HFF-Myc (cell line): Measurements from ENCODE around the gene CASTOR1.

Source experiments
- DNase-seq: peaks from one replicate; pipeline ENCODE4 v3.0.0-alpha.2; 2011; ENCODE audit warnings: low read depth; ENCODE audit errors: extremely low read depth
- H3K4me3 ChIP-seq: replicated peaks from 2 replicates; pipeline ENCODE4 v1.5.1; 2011; ENCODE audit warnings: low read depth, mild to moderate bottlenecking, control low read depth, low read length
- TF ChIP-seq, protein P1 (sequence below): IDR thresholded peaks from 2 replicates; pipeline ENCODE4 v1.5.1; 2012; ENCODE audit warnings: mild to moderate bottlenecking, low read depth, low read length, control low read depth; ENCODE audit errors: missing control alignments

The CASTOR1 gene

DNA sequence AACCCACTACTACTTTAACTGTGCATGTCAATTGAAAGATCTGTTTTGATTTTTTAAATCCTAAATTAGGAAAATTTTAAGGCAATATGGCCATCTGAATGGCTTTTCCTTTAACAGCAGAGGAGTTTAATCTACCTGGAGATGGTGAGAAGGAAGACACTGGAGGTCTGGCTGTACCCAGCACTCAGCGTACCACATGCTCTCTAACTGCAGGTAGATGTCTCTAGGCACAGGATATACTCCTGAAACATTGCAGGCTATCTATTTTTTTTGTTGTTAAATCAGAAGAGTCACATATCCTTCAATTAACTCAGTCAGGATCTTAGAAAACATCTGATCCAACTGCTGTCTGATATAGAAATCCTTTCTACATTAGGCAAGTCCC, 17.3 kb upstream of the CASTOR1 start:
- no peak overlapping the region for H3K4me3 ChIP-seq
- TF ChIP-seq, protein P1, sequence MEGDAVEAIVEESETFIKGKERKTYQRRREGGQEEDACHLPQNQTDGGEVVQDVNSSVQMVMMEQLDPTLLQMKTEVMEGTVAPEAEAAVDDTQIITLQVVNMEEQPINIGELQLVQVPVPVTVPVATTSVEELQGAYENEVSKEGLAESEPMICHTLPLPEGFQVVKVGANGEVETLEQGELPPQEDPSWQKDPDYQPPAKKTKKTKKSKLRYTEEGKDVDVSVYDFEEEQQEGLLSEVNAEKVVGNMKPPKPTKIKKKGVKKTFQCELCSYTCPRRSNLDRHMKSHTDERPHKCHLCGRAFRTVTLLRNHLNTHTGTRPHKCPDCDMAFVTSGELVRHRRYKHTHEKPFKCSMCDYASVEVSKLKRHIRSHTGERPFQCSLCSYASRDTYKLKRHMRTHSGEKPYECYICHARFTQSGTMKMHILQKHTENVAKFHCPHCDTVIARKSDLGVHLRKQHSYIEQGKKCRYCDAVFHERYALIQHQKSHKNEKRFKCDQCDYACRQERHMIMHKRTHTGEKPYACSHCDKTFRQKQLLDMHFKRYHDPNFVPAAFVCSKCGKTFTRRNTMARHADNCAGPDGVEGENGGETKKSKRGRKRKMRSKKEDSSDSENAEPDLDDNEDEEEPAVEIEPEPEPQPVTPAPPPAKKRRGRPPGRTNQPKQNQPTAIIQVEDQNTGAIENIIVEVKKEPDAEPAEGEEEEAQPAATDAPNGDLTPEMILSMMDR: no peak
- no peak for DNase-seq

DNA sequence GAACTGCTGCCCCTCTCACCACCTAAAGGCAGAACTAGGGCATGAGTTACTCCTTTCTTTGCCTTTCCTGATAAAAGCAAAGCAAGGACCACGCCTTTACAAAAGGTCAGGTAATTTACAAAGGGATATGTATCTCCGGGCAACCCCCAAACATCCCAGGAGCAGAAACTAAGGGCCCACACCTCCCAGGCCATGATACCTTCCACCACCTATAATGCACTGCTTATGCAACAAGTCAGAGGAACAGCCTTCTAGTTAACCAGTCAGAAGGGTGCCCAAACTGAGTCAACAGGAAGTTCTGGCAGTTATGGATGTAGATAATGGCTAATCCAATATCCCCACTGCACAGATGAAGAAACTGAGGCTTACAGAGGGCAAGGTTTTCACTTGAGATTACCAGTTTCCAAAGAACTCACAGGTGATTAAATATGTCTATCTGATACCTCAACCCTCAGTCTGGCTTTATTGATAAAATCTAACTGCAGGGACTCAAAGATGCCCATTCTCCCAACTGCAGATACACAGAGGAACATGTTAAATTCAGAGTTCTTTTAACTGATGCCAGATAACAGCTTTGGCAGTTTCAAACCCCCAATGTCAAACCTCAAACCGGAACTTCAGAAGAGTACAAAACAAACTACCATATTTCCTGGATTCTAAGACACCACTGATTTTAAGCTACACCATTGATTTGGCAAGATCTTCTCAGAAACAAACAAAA, 16.8 kb upstream of the CASTOR1 start:
- DNase-seq: no peak
- TF ChIP-seq, protein P1: no peak

GRCh38 chr22:30305519-30305905, 16.2 kb upstream of the CASTOR1 start:
- TF ChIP-seq, protein P1: no peak
- DNase-seq: no peak
- H3K4me3 ChIP-seq: no peak overlapping the region

More for the DNA sequence above, 16.8 kb upstream of the CASTOR1 start:
- H3K4me3 ChIP-seq: no peak overlapping the region

DNA sequence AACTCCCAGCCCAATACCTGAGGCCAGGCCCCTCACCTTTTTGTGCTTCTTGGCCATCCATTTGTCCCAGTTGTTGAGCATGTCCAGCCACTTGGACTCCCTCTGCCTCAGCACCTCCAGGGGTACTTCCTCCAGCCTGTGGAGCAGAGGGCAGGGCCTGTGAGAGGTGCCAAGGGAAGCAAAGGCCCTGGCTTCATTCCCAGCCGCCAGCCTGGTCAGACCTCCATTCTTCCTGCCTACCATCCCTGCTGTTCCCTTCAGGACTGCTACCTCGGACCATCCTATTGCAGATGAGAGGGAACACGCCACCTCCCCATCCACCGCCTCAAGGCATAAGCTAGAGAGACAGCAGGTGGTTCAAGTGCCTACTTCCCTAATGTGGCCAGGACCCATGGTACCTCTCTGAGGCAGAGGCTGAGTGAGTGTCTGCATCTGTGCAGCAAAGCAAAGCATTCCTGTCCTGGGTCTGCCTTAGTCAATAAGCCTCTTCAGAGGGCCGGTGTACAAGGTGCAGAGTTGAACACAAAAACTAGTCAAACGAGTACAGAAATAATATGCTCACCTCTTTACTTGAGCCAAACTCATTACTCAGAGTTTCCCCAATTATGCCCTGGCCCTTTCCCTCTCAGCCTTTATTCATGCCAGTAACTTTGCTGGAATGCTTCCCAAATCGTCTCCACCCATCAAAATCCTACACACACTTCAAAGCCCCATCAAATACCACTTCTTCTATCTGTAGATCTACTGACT, 15.4 kb upstream of the CASTOR1 start:
- no peak overlapping the region for H3K4me3 ChIP-seq
- TF ChIP-seq, protein P1: no peak

DNA sequence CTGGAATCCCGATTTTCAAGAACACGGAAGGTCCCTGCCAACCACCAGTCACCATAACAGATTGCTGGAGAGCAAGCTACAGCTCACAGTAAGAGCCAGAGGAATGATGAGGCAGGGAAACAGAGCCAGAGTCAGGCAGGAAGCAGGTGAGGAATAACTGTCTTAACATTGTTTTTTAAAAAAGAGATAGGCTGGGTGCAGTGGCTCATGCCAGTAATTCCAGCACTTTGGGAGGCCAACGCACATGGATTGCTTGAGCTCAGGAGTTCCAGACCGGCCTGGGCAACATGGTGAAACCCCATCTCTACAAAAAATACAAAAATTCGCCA, 13.5 kb upstream of the CASTOR1 start:
- no peak overlapping the region for H3K4me3 ChIP-seq
- TF ChIP-seq, protein P1: no peak
- no peak for DNase-seq

More for the DNA sequence above, 15.4 kb upstream of the CASTOR1 start:
- DNase-seq: no peak

DNA sequence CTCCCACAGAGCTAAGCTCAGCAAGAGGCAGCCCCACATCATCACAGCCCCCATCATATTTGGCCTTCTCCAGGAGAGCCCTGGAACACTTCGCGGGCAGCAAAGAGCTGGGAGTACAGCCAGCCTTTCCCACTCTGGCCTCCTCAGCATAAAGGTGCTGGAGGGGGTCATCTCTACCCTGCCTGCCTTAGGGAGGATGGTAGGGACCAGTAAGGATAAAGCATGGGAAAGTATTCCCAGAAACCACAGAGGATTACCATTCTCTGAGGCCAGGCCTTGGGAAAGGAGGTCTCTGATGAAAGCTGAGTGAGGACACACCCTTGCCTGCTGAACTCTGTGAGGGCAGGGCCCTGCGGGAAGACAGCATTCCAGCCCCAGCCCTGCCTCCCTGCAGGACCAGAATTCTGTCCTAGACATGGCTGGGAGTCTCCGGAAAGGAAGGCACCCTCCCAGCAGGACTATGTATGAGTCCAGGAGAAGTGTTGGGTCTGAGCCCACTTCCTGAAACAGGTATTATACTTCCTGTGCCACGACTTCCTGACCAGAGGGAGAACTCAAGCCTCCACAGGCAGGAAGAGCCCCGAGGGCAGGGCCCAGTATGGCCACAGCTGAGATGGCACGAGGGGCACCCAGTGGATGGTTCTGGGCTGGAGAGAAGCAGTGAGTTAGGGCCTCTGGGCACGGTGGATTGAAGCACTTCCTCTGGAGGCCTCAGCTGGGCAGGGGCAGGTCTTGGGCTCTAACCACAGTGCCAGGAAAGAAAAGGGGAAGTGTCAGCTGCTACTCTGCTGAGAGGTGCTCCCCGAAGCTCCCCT, 12.9 kb upstream of the CASTOR1 start:
- no peak overlapping the region for H3K4me3 ChIP-seq
- DNase-seq: no peak
- TF ChIP-seq, protein P1: no peak
